PC-3 (cell line): ENCODE data around the gene GLRA2. TPM values are rescaled to one million over a fixed set of nuclear protein-coding genes. Genes with fewer than 3 reads are reported as not detected.

Experiments used
- ATAC-seq: fragments of 200-7000 bp; cut with Tn5 transposase; 2 replicates; pipeline ENCODE4 v1.9.1; 2020; ENCODE audit warnings: mild to moderate bottlenecking, moderate library complexity
- BruUV-seq: library from RNA; stranded (reverse); fragments of 400-500 nt; replicated peaks from 2 replicates; lab custom pipeline; 2021; lab: Mats Ljungman, UMichigan
- CTCF ChIA-PET: fragments of 300-600 bp; sonication (Branson Sonifier 250); formaldehyde crosslinking; loops from one replicate; lab custom pipeline; 2022; ENCODE audit warnings: antibody characterized with exemption; lab: Charles Lee
- POLR2A ChIA-PET: fragments of 300-600 bp; sonication (Branson Sonifier 250); formaldehyde crosslinking; loops from one replicate; lab custom pipeline; 2022; ENCODE audit warnings: antibody characterized with exemption; ENCODE audit not compliant: unreplicated experiment; lab: Charles Lee
- DNase-seq: peaks from one replicate; pipeline ENCODE4 v3.0.0-alpha.2; 2015
- H2AFZ ChIP-seq: fragments of 300-600 bp; sonication (generic); 2 replicates; pipeline ENCODE4 v1.6.0; 2016; ENCODE audit warnings: antibody characterized with exemption, low read length
- H3F3A ChIP-seq: fragments of 300-600 bp; sonication (generic); one replicate; pipeline ENCODE4 v1.6.0; 2017; ENCODE audit warnings: antibody characterized with exemption, low read length, control low read depth, mild to moderate bottlenecking; ENCODE audit not compliant: unreplicated experiment
- H3K27ac ChIP-seq: fragments of 300-600 bp; sonication (generic); 2 replicates; pipeline ENCODE4 v1.5.1; 2016; ENCODE audit warnings: mild to moderate bottlenecking, low read length
- H3K27me3 ChIP-seq: fragments of 300-600 bp; sonication (generic); 2 replicates; pipeline ENCODE4 v1.6.1; 2016; ENCODE audit warnings: low read length, mixed read lengths
- H3K36me3 ChIP-seq: fragments of 300-600 bp; sonication (generic); 2 replicates; pipeline ENCODE4 v1.6.1; 2016; ENCODE audit warnings: low read depth, mixed run types, low read length, mixed read lengths
- H3K4me1 ChIP-seq: fragments of 300-600 bp; sonication (generic); 2 replicates; pipeline ENCODE4 v1.5.1; 2016; ENCODE audit warnings: low read length; ENCODE audit not compliant: insufficient read depth
- H3K4me2 ChIP-seq: fragments of 300-600 bp; sonication (generic); 2 replicates; pipeline ENCODE4 v1.6.0; 2016; ENCODE audit warnings: low read length
- H3K4me3 ChIP-seq: fragments of 300-600 bp; sonication (generic); 2 replicates; pipeline ENCODE4 v1.5.1; 2016; ENCODE audit warnings: mild to moderate bottlenecking, low read length, mixed read lengths
- H3K79me2 ChIP-seq: fragments of 300-600 bp; sonication (generic); 2 replicates; pipeline ENCODE4 v1.6.1; 2017; ENCODE audit warnings: low read length, mixed read lengths
- H3K9ac ChIP-seq: fragments of 300-600 bp; sonication (generic); 2 replicates; pipeline ENCODE4 v1.6.0; 2016; ENCODE audit warnings: mild to moderate bottlenecking, low read length
- H3K9me2 ChIP-seq: fragments of 300-600 bp; sonication (generic); replicated peaks from 2 replicates; pipeline ENCODE4 v1.6.1; 2016; ENCODE audit warnings: mixed run types, low read length, mixed read lengths
- H3K9me3 ChIP-seq: fragments of 300-600 bp; sonication (generic); 2 replicates; pipeline ENCODE4 v1.6.1; 2016; ENCODE audit warnings: low read length, mixed read lengths
- H4K20me1 ChIP-seq: fragments of 300-600 bp; sonication (generic); 2 replicates; pipeline ENCODE4 v1.6.1; 2016; ENCODE audit warnings: low read length, mixed read lengths
- CTCF ChIP-seq: fragments of 300-600 bp; sonication (generic); conservative IDR thresholded peaks from 2 replicates; pipeline ENCODE4 v1.5.1; 2017; ENCODE audit warnings: antibody characterized with exemption, low read depth, mild to moderate bottlenecking, low read length
- EZH2 ChIP-seq: fragments of 300-600 bp; sonication (generic); IDR thresholded peaks from one replicate; pipeline ENCODE4 v1.6.1; 2017; ENCODE audit warnings: antibody characterized with exemption, mild to moderate bottlenecking, low read length; ENCODE audit not compliant: unreplicated experiment
- EZH2phosphoT487 ChIP-seq: fragments of 300-600 bp; sonication (generic); IDR thresholded peaks from 2 replicates; pipeline ENCODE4 v1.6.1; 2018; ENCODE audit warnings: mild to moderate bottlenecking, antibody characterized with exemption, low read length, borderline replicate concordance
- intact Hi-C: fragments of 100-400 bp; cut with micrococcal nuclease; formaldehyde crosslinking; loops from 2 replicates; pipeline ENCODE4 v1.9.0; 2023
- total RNA-seq: library from RNA; depleted of rRNA; stranded (reverse); fragments of >200 nt; gene quantifications from 2 replicates; pipeline ENCODE4 v1.2.3, GENCODE V29; 2014

Gene GLRA2
- total RNA-seq, 1 experiment from 2014 or later: not detected

GRCh38 chrX:14528629-14529289 is 577 bp upstream of the GLRA2 start:
- DNase-seq (peak; percentile 71), ATAC-seq (no peak; the same call in 1 of the 2 replicates)
- POLR2A ChIA-PET: no interaction called here
- no peaks in the 10 kb centered on the region for H3K79me2 ChIP-seq
- H3K9me2 ChIP-seq: no peaks in the 10 kb centered on the region
- H2AFZ ChIP-seq: no peak overlapping the region
- H3K27me3 ChIP-seq: no peaks in the 10 kb centered on the region
- no peak overlapping the region for H3K9ac ChIP-seq
- H3K27ac ChIP-seq: no peak overlapping the region
- no peaks in the 10 kb centered on the region for H3K9me3 ChIP-seq
- CTCF ChIA-PET: interaction anchor here (0.9 kb wide), 1 partner anchor 221 kb away, joined by 4 read pairs; no protein-coding TSS in a partner anchor
- H4K20me1 ChIP-seq: no peaks in the 10 kb centered on the region
- no peak overlapping the region for H3K4me3 ChIP-seq
- BruUV-seq: no TSS peak
- intact Hi-C loops: loop anchor here (5.0 kb wide), 2 partner anchors 431 to 476 kb away; no protein-coding TSS in a partner anchor
- no peaks in the 10 kb centered on the region for H3K36me3 ChIP-seq
- H3K4me2 ChIP-seq: no peak overlapping the region
- no peaks in the 10 kb centered on the region for H3F3A ChIP-seq
- peaks cover 6% of the 10 kb centered on the region; the same call in 1 of the 2 replicates for H3K4me1 ChIP-seq
- TF ChIP-seq CTCF (peak; percentile 69), EZH2 (no peak)

GRCh38 chrX:14533867-14534266 is 4.5 kb downstream of the GLRA2 start:
- intact Hi-C loops: no loop called here
- CTCF ChIA-PET: no interaction called here
- POLR2A ChIA-PET: no interaction called here

More at GRCh38 chrX:14533867-14534266, 4.5 kb downstream of the GLRA2 start:
- no peak overlapping the region for H2AFZ ChIP-seq
- no peaks in the 10 kb centered on the region for H3K9me3 ChIP-seq
- no TSS peak for BruUV-seq
- peaks cover 11% of the 10 kb centered on the region; the same call in 1 of the 2 replicates for H3K4me1 ChIP-seq
- H3K9ac ChIP-seq: no peak overlapping the region
- no peak overlapping the region for H3K4me3 ChIP-seq
- peak; percentile 67 for ATAC-seq
- peak; percentile 70 for DNase-seq
- no peaks in the 10 kb centered on the region for H3F3A ChIP-seq
- H3K9me2 ChIP-seq: no peaks in the 10 kb centered on the region
- H3K27ac ChIP-seq: peak overlapping the region; percentile 25; the same call in 1 of the 2 replicates
- H3K4me2 ChIP-seq: 0 out of 2 replicates have a peak overlapping the region, but pooled peaks have one; percentile 13
- TF ChIP-seq EZH2phosphoT487 (no peak), CTCF (no peak), EZH2 (no peak)
- H3K36me3 ChIP-seq: no peaks in the 10 kb centered on the region
- H3K79me2 ChIP-seq: no peaks in the 10 kb centered on the region
- no peaks in the 10 kb centered on the region for H3K27me3 ChIP-seq
- no peaks in the 10 kb centered on the region for H4K20me1 ChIP-seq
